DND-41 (cell line): ENCODE data around the gene CASP2.

Source experiments
- ATAC-seq: fragments of 200-7000 bp; cut with Tn5 transposase; 3 replicates; pipeline ENCODE4 v1.9.1; 2021; ENCODE audit warnings: low read depth; ENCODE audit not compliant: insufficient read depth
- DNase-seq: peaks from one replicate; pipeline ENCODE4 v3.0.0-alpha.2; 2020
- H2AFZ ChIP-seq: 2 replicates; pipeline ENCODE4 v1.6.0; 2012; ENCODE audit warnings: low read depth, low read length
- H3K27ac ChIP-seq: 2 replicates; pipeline ENCODE4 v1.5.1; 2012; ENCODE audit warnings: low read length, inconsistent platforms
- H3K27me3 ChIP-seq: fragments of 200-600 bp; sonication (generic); 2 replicates; pipeline ENCODE4 v1.6.0; 2012; ENCODE audit warnings: low read length, mild to moderate bottlenecking, inconsistent platforms; ENCODE audit not compliant: insufficient read depth, poor library complexity
- H3K36me3 ChIP-seq: 2 replicates; pipeline ENCODE4 v1.5.1; 2012; ENCODE audit warnings: low read length, inconsistent platforms; ENCODE audit not compliant: insufficient read depth
- H3K4me1 ChIP-seq: 2 replicates; pipeline ENCODE4 v1.5.1; 2012; ENCODE audit warnings: mild to moderate bottlenecking, low read length; ENCODE audit not compliant: insufficient read depth
- H3K4me2 ChIP-seq: 2 replicates; pipeline ENCODE4 v1.6.0; 2012; ENCODE audit warnings: mild to moderate bottlenecking, moderate library complexity, low read length, inconsistent platforms; ENCODE audit not compliant: insufficient read depth
- H3K4me3 ChIP-seq, 2 experiments: fragments of 200-600 bp in 1 of 2; shearing (Covaris generic) in 1 of 2; 2 replicates each; pipeline ENCODE4 v1.5.1; 2012 to 2016; ENCODE audit warnings: inconsistent platforms in 2 of 2, low read length in 2 of 2, mild to moderate bottlenecking in 2 of 2, low read depth in 1 of 2, moderate library complexity in 1 of 2
- H3K79me2 ChIP-seq: 2 replicates; pipeline ENCODE4 v1.6.0; 2012; ENCODE audit warnings: low read length, inconsistent platforms; ENCODE audit not compliant: insufficient read depth
- H3K9ac ChIP-seq: 2 replicates; pipeline ENCODE4 v1.6.0; 2012; ENCODE audit warnings: low read depth, mild to moderate bottlenecking, inconsistent platforms, low read length, moderate library complexity
- H3K9me3 ChIP-seq: 2 replicates; pipeline ENCODE4 v1.5.1; 2012; ENCODE audit warnings: low read length, moderate library complexity, mild to moderate bottlenecking, inconsistent platforms; ENCODE audit not compliant: insufficient read depth, severe bottlenecking
- H4K20me1 ChIP-seq: 2 replicates; pipeline ENCODE4 v1.6.0; 2012; ENCODE audit warnings: low read length; ENCODE audit not compliant: insufficient read depth
- EZH2 ChIP-seq: IDR thresholded peaks from 3 replicates; pipeline ENCODE4 v1.6.1; 2012; ENCODE audit warnings: borderline replicate concordance, low read depth, mild to moderate bottlenecking, moderate library complexity, low read length, inconsistent platforms; ENCODE audit not compliant: severe bottlenecking
- TF ChIP-seq, protein P1 (sequence below): IDR thresholded peaks from 2 replicates; pipeline ENCODE4 v1.5.1; 2012; ENCODE audit warnings: borderline replicate concordance, low read length, moderate library complexity, mild to moderate bottlenecking; ENCODE audit not compliant: poor library complexity, severe bottlenecking; ENCODE audit errors: extremely low read depth

The CASP2 gene

DNA sequence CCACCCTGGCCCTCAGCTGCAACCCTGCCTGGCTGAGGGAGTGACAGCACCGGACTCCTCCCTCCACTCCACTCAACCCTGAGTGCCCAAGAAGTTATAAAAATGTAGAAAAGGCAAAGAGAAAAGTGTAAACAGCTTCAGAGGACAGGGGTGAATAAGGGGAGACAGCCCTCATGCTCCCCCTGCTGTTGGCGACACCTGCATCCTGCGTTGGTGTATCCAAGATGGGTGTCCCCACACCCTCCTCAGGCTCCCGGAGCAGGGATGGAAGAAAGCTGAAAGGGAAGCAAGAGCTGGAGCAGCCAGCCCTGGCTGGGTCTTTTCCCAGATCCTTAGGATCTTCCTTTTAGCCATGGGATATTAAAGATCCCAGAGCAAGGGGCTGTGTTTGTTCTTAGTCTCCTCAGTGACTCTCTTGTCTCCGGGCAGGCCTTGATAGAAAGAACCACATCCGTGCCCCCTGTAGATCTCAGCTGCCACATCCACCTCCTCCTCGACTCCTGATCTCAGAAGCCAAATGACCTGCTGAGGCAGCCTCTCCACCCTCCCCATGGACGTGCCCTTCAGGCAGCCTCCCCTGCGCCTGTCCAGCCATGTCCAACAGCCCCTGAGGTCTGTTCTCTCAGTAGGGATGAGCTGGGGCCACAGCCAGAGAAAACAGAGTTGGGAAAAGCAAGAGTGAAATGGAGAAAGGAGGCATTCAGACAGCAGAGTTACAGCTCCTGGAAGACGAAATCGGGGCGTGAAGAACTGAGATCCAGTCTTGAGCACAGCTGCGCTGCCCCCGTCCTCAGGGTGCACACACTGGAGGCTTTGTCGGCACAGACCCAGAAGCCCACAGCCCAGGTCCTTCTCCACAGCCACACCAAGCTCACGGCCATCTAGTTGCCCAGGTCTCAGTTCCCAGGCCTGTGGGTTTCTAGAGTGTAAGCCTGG is 67.6 kb downstream of the CASP2 start:
- no peak overlapping the region for H2AFZ ChIP-seq
- H3K9ac ChIP-seq = no peak overlapping the region
- H3K4me1 ChIP-seq = no peaks in the 10 kb centered on the region
- no peak overlapping the region for H3K27ac ChIP-seq
- H3K9me3 ChIP-seq = no peaks in the 10 kb centered on the region
- H4K20me1 ChIP-seq = no peaks in the 10 kb centered on the region; the same call in 1 of the 2 replicates
- no peak overlapping the region for H3K4me2 ChIP-seq
- ATAC-seq (peak; percentile 29; the same call in 1 of the 3 replicates), DNase-seq (no peak)
- no peaks in the 10 kb centered on the region for H3K36me3 ChIP-seq
- no peaks in the 10 kb centered on the region for H3K79me2 ChIP-seq
- H3K27me3 ChIP-seq = peaks cover 20% of the 10 kb centered on the region
- TF ChIP-seq EZH2 = no peak
- TF ChIP-seq, protein P1, sequence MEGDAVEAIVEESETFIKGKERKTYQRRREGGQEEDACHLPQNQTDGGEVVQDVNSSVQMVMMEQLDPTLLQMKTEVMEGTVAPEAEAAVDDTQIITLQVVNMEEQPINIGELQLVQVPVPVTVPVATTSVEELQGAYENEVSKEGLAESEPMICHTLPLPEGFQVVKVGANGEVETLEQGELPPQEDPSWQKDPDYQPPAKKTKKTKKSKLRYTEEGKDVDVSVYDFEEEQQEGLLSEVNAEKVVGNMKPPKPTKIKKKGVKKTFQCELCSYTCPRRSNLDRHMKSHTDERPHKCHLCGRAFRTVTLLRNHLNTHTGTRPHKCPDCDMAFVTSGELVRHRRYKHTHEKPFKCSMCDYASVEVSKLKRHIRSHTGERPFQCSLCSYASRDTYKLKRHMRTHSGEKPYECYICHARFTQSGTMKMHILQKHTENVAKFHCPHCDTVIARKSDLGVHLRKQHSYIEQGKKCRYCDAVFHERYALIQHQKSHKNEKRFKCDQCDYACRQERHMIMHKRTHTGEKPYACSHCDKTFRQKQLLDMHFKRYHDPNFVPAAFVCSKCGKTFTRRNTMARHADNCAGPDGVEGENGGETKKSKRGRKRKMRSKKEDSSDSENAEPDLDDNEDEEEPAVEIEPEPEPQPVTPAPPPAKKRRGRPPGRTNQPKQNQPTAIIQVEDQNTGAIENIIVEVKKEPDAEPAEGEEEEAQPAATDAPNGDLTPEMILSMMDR = peak; percentile 36
- H3K4me3 ChIP-seq = no peak overlapping the region

DNA sequence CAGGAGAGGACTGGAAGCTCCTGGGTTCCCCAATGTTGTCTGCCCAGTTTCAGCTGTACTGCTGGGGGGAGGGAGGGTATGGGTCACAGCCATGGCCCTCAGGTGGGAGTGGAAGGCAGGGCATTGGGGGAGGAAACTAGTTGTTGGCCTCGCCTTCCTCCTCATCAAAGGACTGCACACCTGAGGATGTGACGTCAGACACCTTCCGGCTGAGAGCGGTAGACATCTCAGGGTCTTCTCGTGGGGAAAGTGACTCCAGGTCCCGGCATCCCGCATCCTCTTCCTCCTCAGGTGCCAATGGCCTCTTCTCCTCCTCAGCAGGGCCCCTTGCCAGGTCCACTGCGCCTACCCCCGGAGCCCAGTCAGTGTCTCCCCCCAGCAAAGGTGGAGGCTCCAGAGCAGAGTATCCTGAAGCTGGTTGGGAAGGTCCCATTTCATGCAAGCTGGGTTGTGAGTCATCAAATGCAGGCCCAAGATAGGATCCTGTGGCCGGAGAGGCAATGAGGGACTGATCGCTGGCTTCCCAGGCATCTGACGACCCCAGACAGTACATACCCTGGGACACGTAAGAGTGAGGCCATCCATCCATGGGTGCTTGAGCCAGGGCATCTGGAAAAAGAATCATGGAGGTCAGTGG is 68.4 kb downstream of the CASP2 start:
- Histone ChIP-seq H3K9me3 (no peaks in the 10 kb centered on the region), H2AFZ (no peak overlapping the region), H4K20me1 (no peaks in the 10 kb centered on the region; the same call in 1 of the 2 replicates), H3K4me1 (no peaks in the 10 kb centered on the region), H3K4me3 (no peak overlapping the region), H3K9ac (no peak overlapping the region), H3K27me3 (peaks cover 27% of the 10 kb centered on the region), H3K4me2 (no peak overlapping the region), H3K79me2 (no peaks in the 10 kb centered on the region), H3K27ac (no peak overlapping the region), H3K36me3 (no peaks in the 10 kb centered on the region)
- DNase-seq (no peak), ATAC-seq (no peak)
- no peak for TF ChIP-seq EZH2
- TF ChIP-seq, protein P1 = no peak
